Smooth muscle cell (in vitro differentiated cells): ENCODE results near the gene MAP3K3. TPM values are rescaled to one million over a fixed set of nuclear protein-coding genes. Genes with fewer than 3 reads are reported as not detected.

ENCODE experiments used
- DNase-seq: peaks from one replicate; lab custom pipeline; 2025; ENCODE audit not compliant: unreplicated experiment; lab: John Stamatoyannopoulos, UW
- H2AFZ ChIP-seq: fragments of 200-600 bp; sonication (generic); 2 replicates; pipeline ENCODE4 v1.6.0; 2016; ENCODE audit warnings: antibody characterized with exemption, low read depth, mild to moderate bottlenecking
- H3F3A ChIP-seq: fragments of 200-600 bp; sonication (generic); 2 replicates; pipeline ENCODE4 v1.6.0; 2017; ENCODE audit warnings: antibody characterized with exemption, low read depth
- H3K27ac ChIP-seq: fragments of 200-600 bp; sonication (generic); 2 replicates; pipeline ENCODE4 v1.5.1; 2016; ENCODE audit warnings: low read depth, mild to moderate bottlenecking
- H3K27me3 ChIP-seq: fragments of 200-600 bp; sonication (generic); 2 replicates; pipeline ENCODE4 v1.6.1; 2016; ENCODE audit warnings: low read depth, mild to moderate bottlenecking
- H3K36me3 ChIP-seq: fragments of 200-600 bp; sonication (generic); 2 replicates; pipeline ENCODE4 v1.5.1; 2016; ENCODE audit warnings: low read depth
- H3K4me1 ChIP-seq: fragments of 200-600 bp; sonication (generic); 2 replicates; pipeline ENCODE4 v1.5.1; 2016; ENCODE audit warnings: low read depth
- H3K4me2 ChIP-seq: fragments of 200-600 bp; sonication (generic); 2 replicates; pipeline ENCODE4 v1.6.0; 2016; ENCODE audit warnings: mild to moderate bottlenecking
- H3K4me3 ChIP-seq: fragments of 200-600 bp; sonication (generic); 2 replicates; pipeline ENCODE4 v1.5.1; 2016; ENCODE audit warnings: mild to moderate bottlenecking
- H3K79me2 ChIP-seq: fragments of 200-600 bp; sonication (generic); 2 replicates; pipeline ENCODE4 v1.6.0; 2016; ENCODE audit warnings: low read depth, mild to moderate bottlenecking
- H3K9ac ChIP-seq: fragments of 200-600 bp; sonication (generic); 2 replicates; pipeline ENCODE4 v1.6.0; 2016; ENCODE audit warnings: low read depth
- H3K9me3 ChIP-seq: fragments of 200-600 bp; sonication (generic); replicated peaks from 2 replicates; pipeline ENCODE4 v1.5.1; 2016; ENCODE audit warnings: low read depth
- H4K20me1 ChIP-seq: fragments of 200-600 bp; sonication (generic); 2 replicates; pipeline ENCODE4 v1.6.0; 2016; ENCODE audit warnings: low read depth
- CTCF ChIP-seq: fragments of 200-600 bp; sonication (generic); IDR thresholded peaks from 2 replicates; pipeline ENCODE4 v1.5.1; 2017; ENCODE audit warnings: borderline replicate concordance, mild to moderate bottlenecking, antibody characterized with exemption; ENCODE audit not compliant: insufficient read depth, poor library complexity, severe bottlenecking
- WGBS: methylation state at CpG from one replicate; pipeline ENCODE4 v1.1.7; 2016; ENCODE audit warnings: low lambda C conversion rate; 5-methylcytosine and 5-hydroxymethylcytosine counted together
- polyA plus RNA-seq: library from polyadenylated mRNA; unstranded; fragments of >200 nt; fragmentation: Nextera tagmentation; extraction: Ambion mirVana; gene quantifications from 2 replicates; pipeline ENCODE4 v1.2.1, GENCODE V29; 2016
- small RNA-seq: library from RNA; depleted of rRNA; stranded (forward); fragments of <200 nt; gene quantifications from one replicate; pipeline ENCODE3, GENCODE V24; 2014
- total RNA-seq: library from RNA; depleted of rRNA; stranded (reverse); fragments of >200 nt; gene quantifications from 2 replicates; pipeline ENCODE4 v1.2.3, GENCODE V29; 2014

Gene MAP3K3
- total and polyA plus RNA-seq, 2 experiments from 2014 or later, result 16.0 to 23.6 TPM

- peaks cover 19% of the 10 kb centered on the region for H3F3A ChIP-seq
- H3K27ac ChIP-seq, result peak within 1 kb of the TSS; percentile 73
- no peaks in the 10 kb centered on the region for H4K20me1 ChIP-seq
- H3K4me2 ChIP-seq, result peak within 1 kb of the TSS; percentile 94
- no peak for TF ChIP-seq CTCF
- peak within 1 kb of the TSS; percentile 80 for H3K9ac ChIP-seq
- no peaks in the 10 kb centered on the region for H3K27me3 ChIP-seq
- 1% methylated on average over 48 of the region's 61 CpGs for WGBS
- H3K4me3 ChIP-seq, result peak within 1 kb of the TSS; percentile 85
- H3K36me3 ChIP-seq, result peaks cover 8% of the 10 kb centered on the region
- DNase-seq, result peak; percentile 90
- H3K9me3 ChIP-seq, result no peaks in the 10 kb centered on the region
- H2AFZ ChIP-seq, result peak within 1 kb of the TSS; percentile 71
- peaks cover 12% of the 10 kb centered on the region for H3K79me2 ChIP-seq
- peaks cover 6% of the 10 kb centered on the region for H3K4me1 ChIP-seq
Observed at GRCh38 chr17:63741408-63742173, 119.4 kb downstream of the MAP3K3 start, which contains the start of gene STRADA. STRADA (minus strand) TSS chr17:63741799; CDS start chr17:63728369, 13,430 bp downstream.

Small RNA genes within 50 kb of the gene (small RNA-seq; reads per million reads assigned to genes)
- gene RNU6-288P, result not detected

Other genes with a start within 250 kb of the MAP3K3 start
- 13.6 and 16.5 TPM in 2 replicates for gene CYB561, start 176.1 kb upstream of the MAP3K3 start, total RNA-seq
- gene CYB561, start 176.1 kb upstream of the MAP3K3 start, polyA plus RNA-seq, result 24.9 and 40.7 TPM in 2 replicates
- gene ACE, start 145.4 kb upstream of the MAP3K3 start, total RNA-seq, result 0.94 and 1.5 TPM in 2 replicates
- gene ACE, start 145.4 kb upstream of the MAP3K3 start, polyA plus RNA-seq, result 0.48 and 2.0 TPM in 2 replicates
- not detected in 2 replicates for gene KCNH6, start 99.1 kb upstream of the MAP3K3 start, total RNA-seq
- gene KCNH6, start 99.1 kb upstream of the MAP3K3 start, polyA plus RNA-seq, result 0.48 TPM in 1 of 2 replicates, not detected in the other
- 29.8 and 36.8 TPM in 2 replicates for gene DCAF7, start 71.9 kb upstream of the MAP3K3 start, total RNA-seq
- gene DCAF7, start 71.9 kb upstream of the MAP3K3 start, polyA plus RNA-seq, result 48.5 and 50.2 TPM in 2 replicates
- gene TACO1, start 21.5 kb upstream of the MAP3K3 start, total RNA-seq, result 9.6 and 12.7 TPM in 2 replicates
- gene TACO1, start 21.5 kb upstream of the MAP3K3 start, polyA plus RNA-seq, result 25.1 and 32.3 TPM in 2 replicates
- gene LIMD2, start 77.7 kb downstream of the MAP3K3 start, total RNA-seq, result 40.7 and 47.9 TPM in 2 replicates
- 110 and 124 TPM in 2 replicates for gene LIMD2, start 77.7 kb downstream of the MAP3K3 start, polyA plus RNA-seq
- gene STRADA, start 119.4 kb downstream of the MAP3K3 start, total RNA-seq, result 13.6 and 18.7 TPM in 2 replicates
- 26.8 and 27.7 TPM in 2 replicates for gene STRADA, start 119.4 kb downstream of the MAP3K3 start, polyA plus RNA-seq
- gene CCDC47, start 151.2 kb downstream of the MAP3K3 start, total RNA-seq, result 50.6 and 63.4 TPM in 2 replicates
- 47.7 and 60.6 TPM in 2 replicates for gene CCDC47, start 151.2 kb downstream of the MAP3K3 start, polyA plus RNA-seq
- 80.1 and 80.5 TPM in 2 replicates for gene DDX42, start 151.8 kb downstream of the MAP3K3 start, total RNA-seq
- 30.1 and 31.7 TPM in 2 replicates for gene DDX42, start 151.8 kb downstream of the MAP3K3 start, polyA plus RNA-seq
- 32.3 and 46.2 TPM in 2 replicates for gene PSMC5, start 205.0 kb downstream of the MAP3K3 start, total RNA-seq
- gene PSMC5, start 205.0 kb downstream of the MAP3K3 start, polyA plus RNA-seq, result 132 and 153 TPM in 2 replicates
- 32.5 and 46.8 TPM in 2 replicates for gene FTSJ3, start 205.2 kb downstream of the MAP3K3 start, total RNA-seq
- 21.9 and 24.8 TPM in 2 replicates for gene FTSJ3, start 205.2 kb downstream of the MAP3K3 start, polyA plus RNA-seq
- gene SMARCD2, start 220.3 kb downstream of the MAP3K3 start, total RNA-seq, result 41.6 and 43.7 TPM in 2 replicates
- 41.9 and 58.6 TPM in 2 replicates for gene SMARCD2, start 220.3 kb downstream of the MAP3K3 start, polyA plus RNA-seq